H9 (cell line): Measurements from ENCODE around the gene HAGHL. TPM values are rescaled to one million over a fixed set of nuclear protein-coding genes. Genes with fewer than 3 reads are reported as not detected.

Experiments used
- DNase-seq: peaks from one replicate; pipeline ENCODE4 v3.0.0-alpha.2; 2017
- H2AFZ ChIP-seq: one replicate; pipeline ENCODE4 v1.6.1; 2013; ENCODE audit warnings: mild to moderate bottlenecking, low read length, control low read depth, moderate library complexity
- H2AK5ac ChIP-seq: 2 replicates; pipeline ENCODE4 v1.6.1; 2013; ENCODE audit warnings: low read length, control low read depth, mixed read lengths; ENCODE audit not compliant: insufficient read length
- H2BK120ac ChIP-seq: one replicate; pipeline ENCODE4 v1.6.1; 2013; ENCODE audit warnings: low read depth, mild to moderate bottlenecking, low read length, control low read depth, inconsistent platforms; ENCODE audit not compliant: poor library complexity, severe bottlenecking
- H2BK12ac ChIP-seq: 2 replicates; pipeline ENCODE4 v1.6.1; 2013; ENCODE audit warnings: low read length, control low read depth, mixed read lengths, low read depth; ENCODE audit not compliant: insufficient read length
- H2BK15ac ChIP-seq: 2 replicates; pipeline ENCODE4 v1.6.1; 2013; ENCODE audit warnings: low read depth, low read length, control low read depth
- H2BK20ac ChIP-seq: one replicate; pipeline ENCODE4 v1.6.1; 2013; ENCODE audit warnings: low read depth, mild to moderate bottlenecking, low read length, control low read depth, inconsistent platforms; ENCODE audit not compliant: poor library complexity, severe bottlenecking
- H2BK5ac ChIP-seq: 2 replicates; pipeline ENCODE4 v1.6.1; 2013; ENCODE audit warnings: low read length, control low read depth, mixed read lengths; ENCODE audit not compliant: insufficient read length
- H3K14ac ChIP-seq: 2 replicates; pipeline ENCODE4 v1.6.1; 2013; ENCODE audit warnings: low read length, control low read depth; ENCODE audit not compliant: insufficient read depth
- H3K18ac ChIP-seq: 2 replicates; pipeline ENCODE4 v1.6.1; 2013; ENCODE audit warnings: low read depth, mild to moderate bottlenecking, mixed read lengths, low read length, control low read depth; ENCODE audit not compliant: insufficient read length
- H3K23ac ChIP-seq: 2 replicates; pipeline ENCODE4 v1.6.1; 2013; ENCODE audit warnings: low read length, control low read depth, mixed read lengths, low read depth; ENCODE audit not compliant: insufficient read length
- H3K23me2 ChIP-seq: 2 replicates; pipeline ENCODE4 v1.6.1; 2013; ENCODE audit warnings: low read depth, mild to moderate bottlenecking, mixed read lengths, low read length, control low read depth; ENCODE audit not compliant: insufficient read length, poor library complexity, severe bottlenecking
- H3K27ac ChIP-seq: 2 replicates; pipeline ENCODE4 v1.5.1; 2013; ENCODE audit warnings: low read length, control low read depth, mixed read lengths, low read depth; ENCODE audit not compliant: insufficient read length
- H3K27me3 ChIP-seq: 2 replicates; pipeline ENCODE4 v1.6.1; 2013; ENCODE audit warnings: low read length, control low read depth, inconsistent platforms; ENCODE audit not compliant: insufficient read depth
- H3K4ac ChIP-seq: 2 replicates; pipeline ENCODE4 v1.6.1; 2013; ENCODE audit warnings: low read depth, mild to moderate bottlenecking, control low read depth, inconsistent platforms, low read length, moderate library complexity
- H3K4me1 ChIP-seq: 2 replicates; pipeline ENCODE4 v1.6.1; 2013; ENCODE audit warnings: low read length, control low read depth, inconsistent platforms; ENCODE audit not compliant: insufficient read depth
- H3K4me2 ChIP-seq: 2 replicates; pipeline ENCODE4 v1.6.1; 2013; ENCODE audit warnings: low read length, control low read depth, mixed read lengths; ENCODE audit not compliant: insufficient read length, insufficient read depth
- H3K56ac ChIP-seq: 2 replicates; pipeline ENCODE4 v1.6.1; 2013; ENCODE audit warnings: low read depth, mild to moderate bottlenecking, mixed read lengths, low read length, control low read depth; ENCODE audit not compliant: insufficient read length
- H3K79me1 ChIP-seq: 2 replicates; pipeline ENCODE4 v1.6.1; 2013; ENCODE audit warnings: low read depth, mild to moderate bottlenecking, moderate library complexity, low read length, control low read depth, inconsistent platforms; ENCODE audit not compliant: insufficient read depth, poor library complexity, severe bottlenecking
- H3K79me2 ChIP-seq: 2 replicates; pipeline ENCODE4 v1.6.1; 2013; ENCODE audit warnings: low read length, control low read depth, inconsistent platforms; ENCODE audit not compliant: insufficient read depth
- H3K9ac ChIP-seq: 2 replicates; pipeline ENCODE4 v1.6.1; 2013; ENCODE audit warnings: low read length, control low read depth, mixed read lengths; ENCODE audit not compliant: insufficient read length; ENCODE audit errors: extremely low read depth
- H3K9me3 ChIP-seq: one replicate; pipeline ENCODE4 v1.6.1; 2013; ENCODE audit warnings: low read depth, low read length, inconsistent platforms; ENCODE audit not compliant: control insufficient read depth
- H3T11ph ChIP-seq: one replicate; pipeline ENCODE4 v1.6.1; 2013; ENCODE audit warnings: mild to moderate bottlenecking, low read length, control low read depth, inconsistent platforms
- H4K20me1 ChIP-seq: one replicate; pipeline ENCODE4 v1.6.1; 2013; ENCODE audit not compliant: control insufficient read depth, insufficient read length, insufficient read depth
- H4K5ac ChIP-seq: 2 replicates; pipeline ENCODE4 v1.6.1; 2013; ENCODE audit warnings: low read depth, mild to moderate bottlenecking, mixed read lengths, low read length, control low read depth; ENCODE audit not compliant: insufficient read length
- H4K8ac ChIP-seq: replicated peaks from 2 replicates; pipeline ENCODE4 v1.6.1; 2013; ENCODE audit warnings: low read length, control low read depth, mixed read lengths, low read depth; ENCODE audit not compliant: insufficient read length
- H4K91ac ChIP-seq: 2 replicates; pipeline ENCODE4 v1.6.1; 2013; ENCODE audit warnings: low read depth, mild to moderate bottlenecking, moderate library complexity, mixed read lengths, low read length, control low read depth; ENCODE audit not compliant: insufficient read length
- H3K27ac Mint-ChIP-seq, 3 experiments: 2 replicates in 2 of 3; 3 replicates in 1 of 3; pipeline ENCODE4 v1.8.0; 2020 to 2021; ENCODE audit warnings: mixed read lengths in 3 of 3, mild to moderate bottlenecking in 1 of 3, moderate library complexity in 1 of 3
- H3K27me3 Mint-ChIP-seq: 2 replicates; pipeline ENCODE4 v1.8.0; 2021; ENCODE audit warnings: low read depth, mild to moderate bottlenecking, moderate library complexity, mixed read lengths
- H3K36me3 Mint-ChIP-seq, 3 experiments: 2 replicates in 2 of 3; 3 replicates in 1 of 3; pipeline ENCODE4 v1.8.0; 2020 to 2021; ENCODE audit warnings: low read depth in 3 of 3, mixed read lengths in 3 of 3; ENCODE audit not compliant: insufficient read depth in 1 of 3
- H3K4me1 Mint-ChIP-seq, 2 experiments: 2 replicates each; pipeline ENCODE4 v1.8.0; 2020; ENCODE audit warnings: mixed read lengths in 2 of 2
- H3K4me3 Mint-ChIP-seq, 2 experiments: 2 replicates in 1 of 2; 3 replicates in 1 of 2; pipeline ENCODE4 v1.8.0; 2020 to 2021; ENCODE audit warnings: mild to moderate bottlenecking in 2 of 2, mixed read lengths in 2 of 2, moderate library complexity in 1 of 2
- H3K9me3 Mint-ChIP-seq, 2 experiments: 2 replicates in 1 of 2; 3 replicates in 1 of 2; pipeline ENCODE4 v1.8.0; 2020; ENCODE audit warnings: mild to moderate bottlenecking in 2 of 2, mixed read lengths in 2 of 2, moderate library complexity in 1 of 2
- WGBS: extraction: QIAGEN DNeasy Blood & Tissue Kit; methylation state at CpG from one replicate; pipeline ENCODE4 v1.1.7; 2013; ENCODE audit warnings: missing lambda C conversion rate, low lambda C conversion rate, mixed read lengths; ENCODE audit not compliant: insufficient read length; ENCODE audit errors: extremely low coverage; 5-methylcytosine and 5-hydroxymethylcytosine counted together
- total RNA-seq: library from RNA; stranded (reverse); gene quantifications from 2 replicates; pipeline ENCODE4 v1.2.1, GENCODE V29; 2021
- TF ChIP-seq, protein P1 (sequence below): fragments of 200-600 bp; sonication (generic); conservative IDR thresholded peaks from 3 replicates; pipeline ENCODE4 v1.8.0; 2021; ENCODE audit warnings: antibody characterized with exemption, mild to moderate bottlenecking

Gene HAGHL
- total RNA-seq, 1 experiment from 2014 or later: 25.2 TPM

DNA sequence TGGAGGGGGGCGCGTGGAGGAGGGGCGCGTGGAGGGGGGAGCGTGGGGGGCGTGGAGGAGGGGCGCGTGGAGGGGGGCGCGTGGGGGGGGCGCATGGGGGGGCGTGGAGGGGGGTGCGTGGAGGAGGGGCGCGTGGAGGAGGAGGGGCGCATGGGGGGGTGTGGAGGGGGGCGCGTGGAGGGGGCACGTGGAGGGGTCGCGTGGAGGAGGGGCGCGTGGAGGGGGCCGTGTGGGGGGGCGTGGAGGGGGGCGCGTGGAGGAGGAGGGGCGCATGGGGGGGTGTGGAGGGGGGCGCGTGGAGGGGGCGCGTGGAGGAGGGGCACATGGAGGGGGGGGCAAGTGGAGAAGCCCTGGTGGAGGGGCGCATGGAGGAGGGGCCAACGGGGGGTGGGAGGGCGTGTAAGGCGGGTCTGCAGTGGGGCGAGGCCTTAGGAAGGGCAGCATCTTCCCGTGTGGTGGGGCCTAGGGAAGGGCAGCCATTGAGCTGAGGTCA lies 40.9 kb downstream of the HAGHL start:
- H4K91ac ChIP-seq: no peak overlapping the region
- H4K20me1 ChIP-seq: no peaks in the 10 kb centered on the region
- H2AFZ ChIP-seq: no peak overlapping the region
- Mint-ChIP-seq H3K4me3 (no peak overlapping the region), H3K9me3 (no peaks in the 10 kb centered on the region; a peak in 1 of 5 replicates), H3K27ac (no peak overlapping the region), H3K36me3 (no peaks in the 10 kb centered on the region), H3K4me1 (peaks cover 0 to 3% of the 10 kb centered on the region in 2 experiments; a peak in 1 of 4 replicates), H3K27me3 (peaks cover 5% of the 10 kb centered on the region)
- H3T11ph ChIP-seq: no peak overlapping the region
- no peaks in the 10 kb centered on the region for H3K9me3 ChIP-seq
- H3K4me2 ChIP-seq: no peak overlapping the region
- H3K4me1 ChIP-seq: no peaks in the 10 kb centered on the region
- H2BK12ac ChIP-seq: no peak overlapping the region
- no peak overlapping the region for H3K23ac ChIP-seq
- no peaks in the 10 kb centered on the region for H3K23me2 ChIP-seq
- no peak overlapping the region for H2BK20ac ChIP-seq
- WGBS: no CpG with 5 or more reads among the region's 38 CpGs
- H2BK120ac ChIP-seq: no peak overlapping the region
- H3K56ac ChIP-seq: no peak overlapping the region
- no peak overlapping the region for H4K5ac ChIP-seq
- DNase-seq: no peak
- no peaks in the 10 kb centered on the region for H3K27me3 ChIP-seq
- no peak overlapping the region for H3K9ac ChIP-seq
- H3K79me1 ChIP-seq: no peaks in the 10 kb centered on the region
- no peak overlapping the region for H4K8ac ChIP-seq
- no peak overlapping the region for H2AK5ac ChIP-seq
- no peak overlapping the region for H3K4ac ChIP-seq
- no peak overlapping the region for H2BK15ac ChIP-seq
- no peak overlapping the region for H3K18ac ChIP-seq
- TF ChIP-seq, protein P1, sequence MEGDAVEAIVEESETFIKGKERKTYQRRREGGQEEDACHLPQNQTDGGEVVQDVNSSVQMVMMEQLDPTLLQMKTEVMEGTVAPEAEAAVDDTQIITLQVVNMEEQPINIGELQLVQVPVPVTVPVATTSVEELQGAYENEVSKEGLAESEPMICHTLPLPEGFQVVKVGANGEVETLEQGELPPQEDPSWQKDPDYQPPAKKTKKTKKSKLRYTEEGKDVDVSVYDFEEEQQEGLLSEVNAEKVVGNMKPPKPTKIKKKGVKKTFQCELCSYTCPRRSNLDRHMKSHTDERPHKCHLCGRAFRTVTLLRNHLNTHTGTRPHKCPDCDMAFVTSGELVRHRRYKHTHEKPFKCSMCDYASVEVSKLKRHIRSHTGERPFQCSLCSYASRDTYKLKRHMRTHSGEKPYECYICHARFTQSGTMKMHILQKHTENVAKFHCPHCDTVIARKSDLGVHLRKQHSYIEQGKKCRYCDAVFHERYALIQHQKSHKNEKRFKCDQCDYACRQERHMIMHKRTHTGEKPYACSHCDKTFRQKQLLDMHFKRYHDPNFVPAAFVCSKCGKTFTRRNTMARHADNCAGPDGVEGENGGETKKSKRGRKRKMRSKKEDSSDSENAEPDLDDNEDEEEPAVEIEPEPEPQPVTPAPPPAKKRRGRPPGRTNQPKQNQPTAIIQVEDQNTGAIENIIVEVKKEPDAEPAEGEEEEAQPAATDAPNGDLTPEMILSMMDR: no peak
- no peak overlapping the region for H3K14ac ChIP-seq
- H3K27ac ChIP-seq: no peak overlapping the region
- H3K79me2 ChIP-seq: no peaks in the 10 kb centered on the region
- H2BK5ac ChIP-seq: no peak overlapping the region
